Body of pancreas (tissue), 4 donors: ENCODE results near the gene IFIT5. TPM values are rescaled to one million over a fixed set of nuclear protein-coding genes. Genes with fewer than 3 reads are reported as not detected.
"Not testable (repeated sequence)": the region's sequence is repeated elsewhere in the genome, so short reads cannot be mapped to it uniquely, and the experiment has no call there.

Experiments used
- ATAC-seq: fragments of 150-250 bp; one replicate; pipeline ENCODE4 v1.9.1; 2016
- DNase-seq, 4 donors: peaks; one replicate each; pipeline ENCODE4 v3.0.0-alpha.2; 2019
- H3K27ac ChIP-seq, 4 donors: fragments of 200-600 bp; sonication (generic); 1 replicate in 3 of 4; 2 replicates in 1 of 4; pipeline versions ENCODE4 v1.5.1 to v1.6.1; 2016 to 2019; ENCODE audit warnings: mild to moderate bottlenecking in 1 of 4, mixed read lengths in 1 of 4, moderate library complexity in 1 of 4
- H3K27me3 ChIP-seq, 2 donors: fragments of 200-600 bp; sonication (generic); one replicate each; pipeline ENCODE4 v1.6.0; 2016; ENCODE audit warnings: mild to moderate bottlenecking in 1 of 2
- H3K36me3 ChIP-seq, 2 donors: fragments of 200-600 bp; sonication (generic); replicated peaks in 1 of 2; 2 replicates each; pipeline ENCODE4 v1.5.1; 2016; ENCODE audit warnings: low read depth in 2 of 2; ENCODE audit not compliant: insufficient read depth in 1 of 2
- H3K4me1 ChIP-seq: fragments of 200-600 bp; sonication (generic); one replicate; pipeline ENCODE4 v1.6.0; 2016
- H3K4me3 ChIP-seq, 2 donors: fragments of 200-600 bp; sonication (generic); 1 replicate in 1 of 2; 2 replicates in 1 of 2; pipeline ENCODE4 v1.5.1; 2016 to 2019
- H3K9me3 ChIP-seq, 3 donors: fragments of 200-600 bp; sonication (generic); 1 replicate in 2 of 3; 2 replicates in 1 of 3; pipeline ENCODE4 v1.5.1; 2016
- POLR2A ChIP-seq, 3 donors: fragments of 450-650 bp; IDR thresholded peaks; one replicate each; pipeline ENCODE4 v1.6.1; 2016; ENCODE audit warnings: antibody characterized with exemption in 3 of 3, mild to moderate bottlenecking in 2 of 3
- WGBS, 2 donors: methylation state at CpG; one replicate each; pipeline ENCODE4 v1.1.5; 2017; 5-methylcytosine and 5-hydroxymethylcytosine counted together
- intact Hi-C: fragments of 100-400 bp; cut with DNase I; formaldehyde crosslinking; loops from one replicate; pipeline ENCODE4 v1.15.1; 2023
- total RNA-seq, 2 donors: library from RNA; depleted of rRNA; stranded (reverse); fragments of >200 nt; gene quantifications; one replicate each; pipeline ENCODE4 v1.1.0, GENCODE V29; 2016
- TF ChIP-seq, protein P1 (sequence below), 7 experiments: fragments of 450-650 bp in 4 of 7; fragments of 200-600 bp in 3 of 7; sonication (generic) in 3 of 7; IDR thresholded peaks; one replicate each; pipeline ENCODE4 v1.5.1; 2016 to 2019; ENCODE audit warnings: antibody characterized with exemption in 7 of 7

Gene IFIT5
- total RNA-seq, 2 donors from 2014 or later = 1.6 to 11.7 TPM

DNA sequence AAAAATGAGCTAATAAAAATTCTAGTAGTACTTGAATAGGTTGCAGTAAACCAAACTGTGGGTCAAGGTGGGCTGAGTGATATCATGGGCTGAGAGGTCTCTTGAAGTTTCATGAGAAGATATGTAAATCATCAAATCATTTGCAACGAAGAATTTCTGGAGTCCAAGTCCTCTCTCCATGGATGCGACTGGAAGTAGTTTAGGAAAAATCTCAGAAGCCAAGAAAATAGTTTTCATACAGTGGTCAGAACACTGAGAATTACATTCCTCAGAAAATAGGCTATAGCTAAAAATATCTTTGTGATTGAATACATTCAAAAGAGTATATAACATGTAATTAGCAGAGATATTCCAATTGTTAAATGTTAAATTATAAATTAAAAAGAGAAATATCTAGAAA is 25.6 kb upstream of the IFIT5 start:
- intact Hi-C loops = no loop called here
- no peak overlapping the region for H3K27ac ChIP-seq
- ATAC-seq (no peak), DNase-seq (no peak)
- TF ChIP-seq POLR2A (IDR thresholded peaks at IDR 0.05) = no peak
- TF ChIP-seq, protein P1, sequence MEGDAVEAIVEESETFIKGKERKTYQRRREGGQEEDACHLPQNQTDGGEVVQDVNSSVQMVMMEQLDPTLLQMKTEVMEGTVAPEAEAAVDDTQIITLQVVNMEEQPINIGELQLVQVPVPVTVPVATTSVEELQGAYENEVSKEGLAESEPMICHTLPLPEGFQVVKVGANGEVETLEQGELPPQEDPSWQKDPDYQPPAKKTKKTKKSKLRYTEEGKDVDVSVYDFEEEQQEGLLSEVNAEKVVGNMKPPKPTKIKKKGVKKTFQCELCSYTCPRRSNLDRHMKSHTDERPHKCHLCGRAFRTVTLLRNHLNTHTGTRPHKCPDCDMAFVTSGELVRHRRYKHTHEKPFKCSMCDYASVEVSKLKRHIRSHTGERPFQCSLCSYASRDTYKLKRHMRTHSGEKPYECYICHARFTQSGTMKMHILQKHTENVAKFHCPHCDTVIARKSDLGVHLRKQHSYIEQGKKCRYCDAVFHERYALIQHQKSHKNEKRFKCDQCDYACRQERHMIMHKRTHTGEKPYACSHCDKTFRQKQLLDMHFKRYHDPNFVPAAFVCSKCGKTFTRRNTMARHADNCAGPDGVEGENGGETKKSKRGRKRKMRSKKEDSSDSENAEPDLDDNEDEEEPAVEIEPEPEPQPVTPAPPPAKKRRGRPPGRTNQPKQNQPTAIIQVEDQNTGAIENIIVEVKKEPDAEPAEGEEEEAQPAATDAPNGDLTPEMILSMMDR (IDR thresholded peaks at IDR 0.05) = no peak
- H3K4me3 ChIP-seq = no peak overlapping the region
- H3K36me3 ChIP-seq = no peaks in the 10 kb centered on the region
- H3K9me3 ChIP-seq = no peaks in the 10 kb centered on the region
- 76 to 79% methylated on average over 2 of the region's 2 CpGs for whole genome bisulfite sequencing, 2 donors
- H3K4me1 ChIP-seq = peaks cover 20% of the 10 kb centered on the region
- no peaks in the 10 kb centered on the region for H3K27me3 ChIP-seq

DNA sequence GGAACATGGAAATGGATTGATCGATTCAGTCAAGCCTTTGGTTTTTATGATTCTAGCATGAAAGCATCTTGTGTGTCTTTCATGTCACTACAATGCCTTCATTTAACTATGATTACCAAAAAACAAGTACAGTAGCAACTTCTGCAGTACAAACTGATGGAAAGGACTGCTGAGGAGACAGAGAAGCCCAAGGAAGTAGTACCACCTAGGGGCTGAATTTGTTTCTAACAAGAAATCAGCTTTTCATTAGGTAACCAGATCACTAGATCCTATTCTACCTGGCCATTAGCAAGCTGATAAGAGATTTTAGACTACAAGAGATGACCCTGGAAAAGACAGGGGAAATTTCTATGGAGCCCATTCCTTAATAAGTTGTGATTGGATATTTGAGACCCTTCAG is 25.1 kb upstream of the IFIT5 start:
- no peak for TF ChIP-seq POLR2A (IDR thresholded peaks at IDR 0.05)
- TF ChIP-seq, protein P1 (IDR thresholded peaks at IDR 0.05) = peak in 5 of 7 experiments; percentile 12 to 55 (median 44)
- Histone ChIP-seq H3K27ac (no peak overlapping the region), H3K4me3 (no peak overlapping the region), H3K27me3 (no peaks in the 10 kb centered on the region), H3K4me1 (peaks cover 20% of the 10 kb centered on the region), H3K9me3 (no peaks in the 10 kb centered on the region), H3K36me3 (no peaks in the 10 kb centered on the region)
- intact Hi-C loops = no loop called here
- DNase-seq = no peak
- ATAC-seq = no peak
- WGBS, 2 donors = 68 to 81% methylated on average over 1 of the region's 1 CpG

DNA sequence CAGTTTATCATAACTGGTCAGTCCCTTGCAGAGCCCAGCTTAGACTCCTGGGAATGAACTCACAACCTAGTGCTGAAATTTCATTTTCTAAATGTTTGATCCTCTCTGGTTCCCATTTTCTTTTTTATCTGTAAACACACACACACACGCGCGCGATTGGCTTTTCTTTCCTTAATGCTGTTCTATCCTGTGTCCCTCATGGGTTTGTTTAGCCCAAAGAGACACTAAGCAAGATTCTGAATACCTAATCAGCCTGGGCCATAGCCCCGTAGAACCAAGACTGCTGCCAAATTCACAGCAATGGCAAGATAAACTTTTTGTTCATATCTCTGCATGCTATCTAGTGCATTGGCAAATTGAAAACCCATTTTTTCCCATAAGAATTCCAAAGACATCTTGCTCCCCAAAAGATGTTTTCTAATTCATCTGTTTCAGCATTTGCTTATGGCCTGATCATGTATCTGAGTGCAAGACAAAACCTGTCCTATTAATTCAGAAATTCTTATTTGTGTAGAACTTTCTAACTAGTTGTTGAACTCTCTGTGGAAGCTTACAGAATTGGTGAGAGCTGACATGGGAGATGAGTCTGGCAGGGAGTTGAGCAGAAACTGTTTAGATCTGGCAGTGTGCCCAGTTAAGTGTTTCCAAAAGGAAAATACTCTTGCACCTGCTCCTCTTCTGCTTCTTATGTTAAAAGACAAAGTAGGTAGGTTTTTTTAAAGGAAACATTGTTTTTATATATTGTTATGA is 23.7 kb upstream of the IFIT5 start:
- ATAC-seq (no peak), DNase-seq (no peak)
- 77 to 81% methylated on average over 5 of the region's 5 CpGs for WGBS, 2 donors
- Histone ChIP-seq H3K4me3 (no peak overlapping the region), H3K9me3 (no peaks in the 10 kb centered on the region), H3K4me1 (peaks cover 20% of the 10 kb centered on the region), H3K36me3 (no peaks in the 10 kb centered on the region), H3K27ac (peak overlapping the region in 1 of 4 donors; percentile 88), H3K27me3 (no peaks in the 10 kb centered on the region)
- TF ChIP-seq, protein P1 (IDR thresholded peaks at IDR 0.05) = no peak
- TF ChIP-seq POLR2A (IDR thresholded peaks at IDR 0.05) = no peak
- intact Hi-C loops = no loop called here

DNA sequence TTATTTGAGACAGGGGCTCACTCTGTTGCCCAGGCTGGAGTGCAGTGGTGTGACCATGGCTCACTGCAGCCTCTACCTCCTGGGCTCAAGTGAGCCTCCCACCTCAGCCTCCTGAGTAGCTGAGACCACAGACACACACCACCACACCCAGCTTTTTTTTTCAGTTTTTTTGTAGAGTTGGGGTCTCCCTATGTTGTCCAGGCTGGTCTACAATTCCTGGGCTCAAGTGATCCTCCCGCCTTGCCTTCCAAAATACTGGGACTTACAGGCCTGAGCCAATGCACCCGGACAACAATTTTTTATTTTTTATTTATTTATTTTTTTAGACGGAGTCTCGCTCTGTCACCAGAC is 23.2 kb upstream of the IFIT5 start:
- WGBS, 2 donors = 94 to 96% methylated on average over 4 of the region's 4 CpGs

DNA sequence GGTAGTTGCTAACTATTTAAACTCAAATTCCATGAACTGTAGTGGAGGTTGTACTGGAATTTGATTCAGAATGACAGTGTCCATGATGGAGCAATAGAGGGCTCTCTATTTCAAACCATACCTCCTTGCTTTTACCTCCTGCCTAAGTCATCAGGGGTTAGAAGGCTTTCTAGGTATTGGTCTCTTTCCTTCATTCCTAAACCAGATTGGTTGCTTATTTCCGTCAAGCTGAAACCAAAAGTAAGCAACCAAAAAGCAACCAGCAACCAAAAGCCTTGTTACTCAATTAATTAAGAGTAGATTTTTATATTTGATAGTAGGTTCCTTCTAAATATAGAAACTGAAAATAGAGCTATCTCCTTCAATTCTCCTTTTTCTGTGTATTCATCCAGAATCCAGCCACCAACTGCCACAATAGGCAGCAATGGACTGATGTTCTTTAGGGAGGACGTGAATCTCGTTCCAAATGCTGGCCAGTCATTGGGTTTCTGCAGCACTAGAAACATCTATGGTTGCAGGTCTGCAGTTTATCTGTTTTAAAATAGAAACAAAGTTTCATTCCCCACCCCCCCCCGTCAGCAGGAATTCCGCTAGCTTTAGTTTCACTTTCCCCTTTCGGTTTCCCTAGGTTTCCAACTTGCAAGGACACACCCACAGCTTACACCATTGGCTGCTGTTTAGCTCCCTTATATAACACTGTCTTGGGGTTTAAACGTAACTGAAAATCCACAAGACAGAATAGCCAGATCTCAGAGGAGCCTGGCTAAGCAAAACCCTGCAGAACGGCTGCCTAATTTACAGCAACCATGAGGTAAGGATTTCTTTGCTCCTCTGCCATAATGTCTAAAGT is 22.2 kb upstream of the IFIT5 start, which contains the start of gene IFIT1:
TSS of gene IFIT1 (plus strand) at position 717 of the 850 bp plus-strand sequence. CDS start at position 807, 90 bp downstream.
- TF ChIP-seq POLR2A (IDR thresholded peaks at IDR 0.05) = peak in 2 of 3 donors; percentile 41 to 43
- TF ChIP-seq, protein P1 (IDR thresholded peaks at IDR 0.05) = no peak
- H3K27me3 ChIP-seq = no peaks in the 10 kb centered on the region
- intact Hi-C loops = no loop called here
- H3K4me1 ChIP-seq = peaks cover 20% of the 10 kb centered on the region
- no peaks in the 10 kb centered on the region for H3K9me3 ChIP-seq
- DNase-seq (peak; percentile 52 to 83 (median 63)), ATAC-seq (peak; percentile 93)
- H3K36me3 ChIP-seq = no peaks in the 10 kb centered on the region
- WGBS, 2 donors = 2 to 3% methylated on average over 8 of the region's 8 CpGs
- peak within 1 kb of the TSS; percentile 72 to 88 (median 77) for H3K27ac ChIP-seq
- peak within 1 kb of the TSS; percentile 5 to 60 for H3K4me3 ChIP-seq

More for the DNA sequence above, 23.2 kb upstream of the IFIT5 start:
- intact Hi-C loops, H3K4me3 ChIP-seq, DNase-seq, ATAC-seq, H3K9me3 ChIP-seq, H3K27me3 ChIP-seq, H3K36me3 ChIP-seq: not testable (repeated sequence)
- Histone ChIP-seq H3K4me1 (peaks cover 20% of the 10 kb centered on the region), H3K27ac (peak overlapping the region in 2 of 4 donors; percentile 72 to 88)
